A673 (cell line): ENCODE results near the gene PCBP2. TPM values are rescaled to one million over a fixed set of nuclear protein-coding genes. Genes with fewer than 3 reads are reported as not detected.
"Not testable (repeated sequence)": the region's sequence is repeated elsewhere in the genome, so short reads cannot be mapped to it uniquely, and the experiment has no call there.

ENCODE experiments used
- BruUV-seq: library from RNA; stranded (reverse); fragments of 400-500 nt; replicated peaks from 2 replicates; lab custom pipeline; 2021; lab: Mats Ljungman, UMichigan
- CTCF ChIA-PET: fragments of 300-600 bp; sonication (Branson Sonifier 250); formaldehyde crosslinking; loops from one replicate; lab custom pipeline; 2022; ENCODE audit warnings: antibody characterized with exemption; lab: Charles Lee
- POLR2A ChIA-PET: fragments of 300-600 bp; sonication (Branson Sonifier 250); formaldehyde crosslinking; loops from one replicate; lab custom pipeline; 2022; ENCODE audit warnings: antibody characterized with exemption; ENCODE audit not compliant: low non-redundant PET; lab: Charles Lee
- DNase-seq: peaks from one replicate; pipeline ENCODE4 v3.0.0-alpha.2; 2015; ENCODE audit warnings: low spot score
- H3K27ac ChIP-seq: fragments of 200-600 bp; sonication (generic); 2 replicates; pipeline ENCODE4 v1.5.1; 2016; ENCODE audit warnings: mixed run types, low read depth, mild to moderate bottlenecking, mixed read lengths, antibody characterized with exemption, low read length; ENCODE audit not compliant: poor library complexity, severe bottlenecking
- H3K27me3 ChIP-seq: fragments of 200-600 bp; sonication (generic); replicated peaks from 2 replicates; pipeline ENCODE4 v1.6.1; 2017; ENCODE audit warnings: mixed run types, low read depth, mild to moderate bottlenecking, mixed read lengths, antibody characterized with exemption, low read length; ENCODE audit not compliant: insufficient read depth, poor library complexity
- H3K36me3 ChIP-seq: fragments of 200-600 bp; sonication (generic); 2 replicates; pipeline ENCODE4 v1.6.1; 2016; ENCODE audit warnings: mixed run types, mild to moderate bottlenecking, mixed read lengths, antibody characterized with exemption, low read length; ENCODE audit not compliant: insufficient read depth, poor library complexity, severe bottlenecking
- H3K4me1 ChIP-seq: fragments of 200-600 bp; sonication (generic); 2 replicates; pipeline ENCODE4 v1.6.1; 2017; ENCODE audit warnings: mixed run types, mild to moderate bottlenecking, mixed read lengths, antibody characterized with exemption, low read length; ENCODE audit not compliant: insufficient read depth, poor library complexity, severe bottlenecking
- H3K4me3 ChIP-seq: fragments of 200-600 bp; sonication (generic); 2 replicates; pipeline ENCODE4 v1.5.1; 2016; ENCODE audit warnings: low read depth, mixed run types, mild to moderate bottlenecking, mixed read lengths, low read length; ENCODE audit not compliant: poor library complexity, severe bottlenecking
- H3K9me3 ChIP-seq: fragments of 200-600 bp; sonication (generic); 2 replicates; pipeline ENCODE4 v1.6.1; 2016; ENCODE audit warnings: mixed run types, low read depth, mild to moderate bottlenecking, mixed read lengths, antibody characterized with exemption, low read length; ENCODE audit not compliant: poor library complexity, severe bottlenecking
- EZH2 ChIP-seq: fragments of 200-600 bp; sonication (generic); IDR thresholded peaks from 2 replicates; pipeline ENCODE4 v1.6.1; 2017; ENCODE audit warnings: borderline replicate concordance, low read depth, mild to moderate bottlenecking, mixed read lengths, antibody characterized with exemption, low read length; ENCODE audit not compliant: poor library complexity, severe bottlenecking
- intact Hi-C: fragments of 100-400 bp; cut with micrococcal nuclease; formaldehyde crosslinking; loops from one replicate; pipeline ENCODE4 v1.10.0; 2022; ENCODE audit not compliant: unreplicated experiment
- total RNA-seq: library from RNA; stranded (reverse); gene quantifications from 2 replicates; pipeline ENCODE4 v1.2.3, GENCODE V29; 2021
- TF ChIP-seq, protein P1 (sequence below): fragments of 300-800, 200-600 bp; sonication (generic); conservative IDR thresholded peaks from 2 replicates; pipeline ENCODE4 v1.5.1; 2017; ENCODE audit warnings: low read depth, mild to moderate bottlenecking, antibody characterized with exemption, low read length, moderate library complexity, mixed read lengths

The PCBP2 gene
- total RNA-seq, 1 experiment from 2014 or later = 1,215 TPM

GRCh38 chr12:53441040-53441833 is 10.7 kb upstream of the PCBP2 start, which contains the start of gene PRR13:
PRR13 (plus strand) TSS chr12:53441734; CDS start chr12:53442715, 981 bp downstream.
- BruUV-seq = TSS peak; percentile 99
- peak; percentile 100 for DNase-seq
- Histone ChIP-seq H3K4me3 (peak within 1 kb of the TSS; percentile 70), H3K27me3 (no peaks in the 10 kb centered on the region), H3K4me1 (peaks cover 3% of the 10 kb centered on the region), H3K27ac (peak within 1 kb of the TSS; percentile 78), H3K9me3 (no peaks in the 10 kb centered on the region), H3K36me3 (peaks cover 12% of the 10 kb centered on the region)
- ChIA-PET POLR2A (interaction anchor here (0.6 kb wide), 4 partner anchors 10 to 138 kb away, joined by 3 to 7 read pairs (median 5); partner anchors contain the start of gene SP1), CTCF (interaction anchor here (0.5 to 1.3 kb wide), 3 partner anchors 20 to 884 kb away, joined by 3 to 6 read pairs (median 4); partner anchors contain the start of genes AAAS and COPZ1)
- intact Hi-C loops = no loop called here
- TF ChIP-seq, protein P1, sequence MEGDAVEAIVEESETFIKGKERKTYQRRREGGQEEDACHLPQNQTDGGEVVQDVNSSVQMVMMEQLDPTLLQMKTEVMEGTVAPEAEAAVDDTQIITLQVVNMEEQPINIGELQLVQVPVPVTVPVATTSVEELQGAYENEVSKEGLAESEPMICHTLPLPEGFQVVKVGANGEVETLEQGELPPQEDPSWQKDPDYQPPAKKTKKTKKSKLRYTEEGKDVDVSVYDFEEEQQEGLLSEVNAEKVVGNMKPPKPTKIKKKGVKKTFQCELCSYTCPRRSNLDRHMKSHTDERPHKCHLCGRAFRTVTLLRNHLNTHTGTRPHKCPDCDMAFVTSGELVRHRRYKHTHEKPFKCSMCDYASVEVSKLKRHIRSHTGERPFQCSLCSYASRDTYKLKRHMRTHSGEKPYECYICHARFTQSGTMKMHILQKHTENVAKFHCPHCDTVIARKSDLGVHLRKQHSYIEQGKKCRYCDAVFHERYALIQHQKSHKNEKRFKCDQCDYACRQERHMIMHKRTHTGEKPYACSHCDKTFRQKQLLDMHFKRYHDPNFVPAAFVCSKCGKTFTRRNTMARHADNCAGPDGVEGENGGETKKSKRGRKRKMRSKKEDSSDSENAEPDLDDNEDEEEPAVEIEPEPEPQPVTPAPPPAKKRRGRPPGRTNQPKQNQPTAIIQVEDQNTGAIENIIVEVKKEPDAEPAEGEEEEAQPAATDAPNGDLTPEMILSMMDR = no peak
- no peak for TF ChIP-seq EZH2

DNA sequence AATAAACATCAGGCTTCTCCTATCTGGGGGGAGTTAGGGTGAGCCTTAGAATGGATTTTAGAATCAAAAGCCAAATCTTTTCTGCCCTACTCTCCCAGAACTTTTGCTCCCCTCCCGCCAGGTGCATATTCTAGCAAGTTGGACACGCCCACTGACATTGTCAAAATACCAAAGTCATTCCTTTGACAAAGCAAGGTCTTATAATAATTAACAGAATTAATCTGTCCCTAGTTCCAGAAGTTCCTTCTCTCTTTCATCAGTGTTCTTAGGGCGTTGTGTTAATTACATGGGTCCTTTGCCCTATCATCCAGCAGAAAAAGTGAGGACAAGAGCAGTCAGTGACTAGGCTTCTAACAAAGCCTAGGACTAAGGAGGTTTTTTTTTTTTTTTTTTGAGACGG is 7.9 kb upstream of the PCBP2 start:
- H3K9me3 ChIP-seq = no peaks in the 10 kb centered on the region
- H3K36me3 ChIP-seq = peaks cover 16% of the 10 kb centered on the region
- H3K4me3 ChIP-seq = no peak overlapping the region
- H3K4me1 ChIP-seq = peaks cover 3% of the 10 kb centered on the region
- no peak for DNase-seq
- no peaks in the 10 kb centered on the region for H3K27me3 ChIP-seq
- ChIA-PET POLR2A (no interaction called here), CTCF (interaction anchor here (0.7 kb wide), 1 partner anchor 479 kb away, joined by 5 read pairs; no protein-coding TSS in a partner anchor)
- intact Hi-C loops = no loop called here
- TF ChIP-seq EZH2 = no peak
- TF ChIP-seq, protein P1 = no peak
- BruUV-seq = no TSS peak
- no peak overlapping the region for H3K27ac ChIP-seq

DNA sequence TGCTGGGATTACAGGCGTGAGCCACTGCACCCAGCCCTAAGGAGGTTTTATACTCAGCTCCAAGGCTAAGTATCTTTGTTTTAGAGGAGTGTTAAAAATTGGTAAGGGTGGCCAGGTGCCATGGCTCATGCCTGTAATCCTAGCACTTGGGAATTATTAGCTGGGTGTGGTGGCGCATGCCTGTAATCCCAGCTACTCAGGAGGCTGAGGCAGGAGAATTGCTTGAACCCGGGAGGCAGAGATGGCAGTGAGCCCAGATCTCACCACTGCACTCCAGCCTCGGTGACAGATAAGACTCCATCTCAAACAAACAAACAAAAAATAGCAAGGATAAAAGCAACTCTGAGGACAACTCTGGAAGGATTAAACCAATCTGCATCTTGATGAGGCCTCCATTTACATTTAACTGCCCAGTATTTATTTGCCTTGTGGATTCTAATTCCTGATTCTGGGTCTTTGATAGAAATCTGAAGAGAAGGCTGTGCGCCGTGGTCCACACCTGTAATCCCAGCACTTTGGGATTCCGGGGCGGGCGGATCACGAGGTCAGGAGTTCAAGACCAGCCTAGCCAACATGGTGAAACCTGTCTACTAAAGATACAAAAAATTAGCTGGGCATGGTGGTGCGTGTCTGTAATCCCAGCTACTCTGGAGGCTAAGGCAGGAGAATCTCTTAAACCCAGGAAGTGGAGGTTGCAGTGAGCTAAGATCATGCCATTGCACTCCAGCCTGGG is 7.1 kb upstream of the PCBP2 start:
- H3K36me3 ChIP-seq = peaks cover 16% of the 10 kb centered on the region
- H3K9me3 ChIP-seq, intact Hi-C loops, H3K4me1 ChIP-seq, POLR2A ChIA-PET, DNase-seq, H3K27me3 ChIP-seq, BruUV-seq, H3K4me3 ChIP-seq, H3K27ac ChIP-seq: not testable (repeated sequence)
- CTCF ChIA-PET = interaction anchor here (0.7 kb wide), 1 partner anchor 480 kb away, joined by 5 read pairs; no protein-coding TSS in a partner anchor
